ENCODE measurements around the gene ANXA1.
"Not testable (repeated sequence)": the region's sequence is repeated elsewhere in the genome, so short reads cannot be mapped to it uniquely, and the experiment has no call there.

Gene ANXA1

GRCh38 chr9:73151653-73152542 is at the start of gene ANXA1:
Gene ANXA1, plus strand, starts transcription at chr9:73151865. Its CDS starts 6,671 bp downstream, at chr9:73158536.
- H3K4me1 ChIP-seq (ENCODE audit: control insufficient read depth in 1 of 2, insufficient read depth in 1 of 2, low read depth in 1 of 2, low read length in 1 of 2): peaks cover 98 to 99% of the 10 kb centered on the region in 2 experiments
- TF ChIP-seq CTCF (IDR thresholded peaks at IDR 0.05): no peak
- no peaks in the 10 kb centered on the region for H3K9me3 ChIP-seq
- no peaks in the 10 kb centered on the region for H3K27me3 ChIP-seq
- no peaks in the 10 kb centered on the region for H3K36me3 ChIP-seq
- peak within 1 kb of the TSS; percentile 50 to 59 for H3K4me3 ChIP-seq (ENCODE audit: low read depth in 1 of 2, low read length in 1 of 2)
- H3K27ac ChIP-seq: peak within 1 kb of the TSS; percentile 81

GRCh38 chr9:73104342-73104741 is 47.3 kb upstream of the ANXA1 start:
- TF ChIP-seq CTCF (IDR thresholded peaks at IDR 0.05): no peak
- Histone ChIP-seq H3K9me3 (no peaks in the 10 kb centered on the region), H3K4me3 (ENCODE audit: low read depth in 1 of 2, low read length in 1 of 2) (no peak overlapping the region), H3K4me1 (ENCODE audit: control insufficient read depth in 1 of 2, insufficient read depth in 1 of 2, low read depth in 1 of 2, low read length in 1 of 2) (peaks cover 11 to 23% of the 10 kb centered on the region in 2 experiments), H3K27me3 (no peaks in the 10 kb centered on the region), H3K36me3 (no peaks in the 10 kb centered on the region), H3K27ac (no peak overlapping the region)

- peaks cover 11 to 23% of the 10 kb centered on the region in 2 experiments for H3K4me1 ChIP-seq (ENCODE audit: control insufficient read depth in 1 of 2, insufficient read depth in 1 of 2, low read depth in 1 of 2, low read length in 1 of 2)
- H3K4me3 ChIP-seq (ENCODE audit: low read depth in 1 of 2, low read length in 1 of 2): no peak overlapping the region
- no peak for TF ChIP-seq CTCF (IDR thresholded peaks at IDR 0.05)
- H3K9me3 ChIP-seq: no peaks in the 10 kb centered on the region
- H3K27me3 ChIP-seq: no peaks in the 10 kb centered on the region
- H3K27ac ChIP-seq: peak overlapping the region; percentile 3
- no peaks in the 10 kb centered on the region for H3K36me3 ChIP-seq
These were observed 46.7 kb upstream of the ANXA1 start for GRCh38 chr9:73104921-73105320.

GRCh38 chr9:73107489-73108069 is 44.1 kb upstream of the ANXA1 start:
- TF ChIP-seq CTCF (IDR thresholded peaks at IDR 0.05): peak; percentile 55
- not testable (repeated sequence) for H3K36me3 ChIP-seq; H3K27me3 ChIP-seq; H3K4me3 ChIP-seq (ENCODE audit: low read depth in 1 of 2, low read length in 1 of 2); H3K27ac ChIP-seq; H3K9me3 ChIP-seq
- peaks cover 11 to 23% of the 10 kb centered on the region in 2 experiments for H3K4me1 ChIP-seq (ENCODE audit: control insufficient read depth in 1 of 2, insufficient read depth in 1 of 2, low read depth in 1 of 2, low read length in 1 of 2)

GRCh38 chr9:73114058-73114457 is 37.6 kb upstream of the ANXA1 start:
- H3K27ac ChIP-seq: no peak overlapping the region
- peaks cover 0 to 5% of the 10 kb centered on the region in 2 experiments for H3K4me1 ChIP-seq (ENCODE audit: control insufficient read depth in 1 of 2, insufficient read depth in 1 of 2, low read depth in 1 of 2, low read length in 1 of 2)
- no peaks in the 10 kb centered on the region for H3K27me3 ChIP-seq
- H3K4me3 ChIP-seq (ENCODE audit: low read depth in 1 of 2, low read length in 1 of 2): no peak overlapping the region
- no peaks in the 10 kb centered on the region for H3K36me3 ChIP-seq
- no peaks in the 10 kb centered on the region for H3K9me3 ChIP-seq
- no peak for TF ChIP-seq CTCF (IDR thresholded peaks at IDR 0.05)

Data from neutrophil (primary cell).